ENCODE data around the gene PRKAR1A.

PRKAR1A gene

GRCh38 chr17:68576137-68576536, 63.9 kb downstream of the PRKAR1A start:
- Histone ChIP-seq H2BK12ac (ENCODE audit: low read length in 2 of 2) (no peak overlapping the region), H3K18ac (ENCODE audit: low read depth in 1 of 2, low read length in 2 of 2) (no peak overlapping the region), H3K14ac (ENCODE audit: low read length in 2 of 2) (peak overlapping the region in 1 of 2 experiments; percentile 74), H3K4me2 (ENCODE audit: low read length, poor library complexity, severe bottlenecking) (no peak overlapping the region), H3K23ac (ENCODE audit: low read length in 2 of 2) (no peak overlapping the region), H4K8ac (ENCODE audit: low read length) (no peak overlapping the region), H3K4me1 (ENCODE audit: control insufficient read depth, insufficient read depth, low read depth, low read length) (no peaks in the 10 kb centered on the region), H2AFZ (ENCODE audit: low read depth, low read length) (no peak overlapping the region), H3K79me1 (replicated peaks; ENCODE audit: low read length, poor library complexity, severe bottlenecking) (no peaks in the 10 kb centered on the region), H3K4ac (ENCODE audit: low read depth in 1 of 2, low read length in 2 of 2) (peak overlapping the region in 1 of 2 experiments; percentile 35), H2AK5ac (ENCODE audit: low read length, severe bottlenecking) (no peak overlapping the region), H2BK5ac (ENCODE audit: low read depth, low read length, poor library complexity, severe bottlenecking) (no peak overlapping the region), H3K36me3 (ENCODE audit: control insufficient read depth in 1 of 2, insufficient read depth in 2 of 2, low read depth in 1 of 2, low read length in 2 of 2) (peaks cover 0 to 53% of the 10 kb centered on the region in 2 experiments), H3K4me3 (ENCODE audit: insufficient read depth in 1 of 2, low read depth in 1 of 2, low read length in 2 of 2) (no peak overlapping the region), H3K27me3 (ENCODE audit: control insufficient read depth in 1 of 2, insufficient read depth in 1 of 2, low read length in 2 of 2) (no peaks in the 10 kb centered on the region), H2BK120ac (ENCODE audit: low read depth, low read length) (no peak overlapping the region), H3K9ac (ENCODE audit: low read length) (peak overlapping the region; percentile 61), H2BK15ac (ENCODE audit: low read depth, poor library complexity, severe bottlenecking) (no peak overlapping the region), H3K27ac (ENCODE audit: low read length, poor library complexity, severe bottlenecking) (no peak overlapping the region), H4K91ac (ENCODE audit: low read length) (peak overlapping the region; percentile 7), H3K9me3 (ENCODE audit: control insufficient read depth, low read length) (no peaks in the 10 kb centered on the region)
- 96% methylated on average over 2 of the region's 2 CpGs for WGBS
- DNase-seq = no peak

- Histone ChIP-seq H3K18ac (ENCODE audit: low read depth in 1 of 2, low read length in 2 of 2) (no peak overlapping the region), H4K91ac (ENCODE audit: low read length) (no peak overlapping the region), H2BK5ac (ENCODE audit: low read depth, low read length, poor library complexity, severe bottlenecking) (no peak overlapping the region), H3K4me1 (ENCODE audit: control insufficient read depth, insufficient read depth, low read depth, low read length) (no peaks in the 10 kb centered on the region), H3K4ac (ENCODE audit: low read depth in 1 of 2, low read length in 2 of 2) (no peak overlapping the region), H2AFZ (ENCODE audit: low read depth, low read length) (no peak overlapping the region), H3K4me2 (ENCODE audit: low read length, poor library complexity, severe bottlenecking) (no peak overlapping the region), H3K23ac (ENCODE audit: low read length in 2 of 2) (no peak overlapping the region), H2BK15ac (ENCODE audit: low read depth, poor library complexity, severe bottlenecking) (no peak overlapping the region), H2AK5ac (ENCODE audit: low read length, severe bottlenecking) (no peak overlapping the region), H2BK120ac (ENCODE audit: low read depth, low read length) (no peak overlapping the region), H3K36me3 (ENCODE audit: control insufficient read depth in 1 of 2, insufficient read depth in 2 of 2, low read depth in 1 of 2, low read length in 2 of 2) (peaks cover 0 to 50% of the 10 kb centered on the region in 2 experiments), H3K9me3 (ENCODE audit: control insufficient read depth, low read length) (no peaks in the 10 kb centered on the region), H3K27me3 (ENCODE audit: control insufficient read depth in 1 of 2, insufficient read depth in 1 of 2, low read length in 2 of 2) (no peaks in the 10 kb centered on the region), H2BK12ac (ENCODE audit: low read length in 2 of 2) (no peak overlapping the region), H3K79me1 (replicated peaks; ENCODE audit: low read length, poor library complexity, severe bottlenecking) (no peaks in the 10 kb centered on the region), H3K27ac (ENCODE audit: low read length, poor library complexity, severe bottlenecking) (no peak overlapping the region), H3K4me3 (ENCODE audit: insufficient read depth in 1 of 2, low read depth in 1 of 2, low read length in 2 of 2) (no peak overlapping the region), H4K8ac (ENCODE audit: low read length) (no peak overlapping the region), H3K9ac (ENCODE audit: low read length) (peak overlapping the region; percentile 75), H3K14ac (ENCODE audit: low read length in 2 of 2) (no peak overlapping the region)
- 67% methylated on average over 8 of the region's 8 CpGs for WGBS
- DNase-seq = peak; percentile 19
Measured at GRCh38 chr17:68576811-68577496, 64.7 kb downstream of the PRKAR1A start.

- Histone ChIP-seq H3K9ac (ENCODE audit: low read length) (peak overlapping the region; percentile 75), H3K4me1 (ENCODE audit: control insufficient read depth, insufficient read depth, low read depth, low read length) (no peaks in the 10 kb centered on the region), H4K91ac (ENCODE audit: low read length) (no peak overlapping the region), H3K27me3 (ENCODE audit: control insufficient read depth in 1 of 2, insufficient read depth in 1 of 2, low read length in 2 of 2) (no peaks in the 10 kb centered on the region), H2BK120ac (ENCODE audit: low read depth, low read length) (no peak overlapping the region), H3K79me1 (replicated peaks; ENCODE audit: low read length, poor library complexity, severe bottlenecking) (no peaks in the 10 kb centered on the region), H3K36me3 (ENCODE audit: control insufficient read depth in 1 of 2, insufficient read depth in 2 of 2, low read depth in 1 of 2, low read length in 2 of 2) (peaks cover 0 to 50% of the 10 kb centered on the region in 2 experiments), H2BK12ac (ENCODE audit: low read length in 2 of 2) (no peak overlapping the region), H3K4ac (ENCODE audit: low read depth in 1 of 2, low read length in 2 of 2) (no peak overlapping the region), H3K14ac (ENCODE audit: low read length in 2 of 2) (no peak overlapping the region), H2AFZ (ENCODE audit: low read depth, low read length) (no peak overlapping the region), H3K18ac (ENCODE audit: low read depth in 1 of 2, low read length in 2 of 2) (no peak overlapping the region), H2BK15ac (ENCODE audit: low read depth, poor library complexity, severe bottlenecking) (no peak overlapping the region), H3K9me3 (ENCODE audit: control insufficient read depth, low read length) (no peaks in the 10 kb centered on the region), H3K23ac (ENCODE audit: low read length in 2 of 2) (no peak overlapping the region), H3K4me3 (ENCODE audit: insufficient read depth in 1 of 2, low read depth in 1 of 2, low read length in 2 of 2) (peak overlapping the region in 1 of 2 experiments; percentile 30), H4K8ac (ENCODE audit: low read length) (no peak overlapping the region), H3K4me2 (ENCODE audit: low read length, poor library complexity, severe bottlenecking) (no peak overlapping the region), H2AK5ac (ENCODE audit: low read length, severe bottlenecking) (no peak overlapping the region), H3K27ac (ENCODE audit: low read length, poor library complexity, severe bottlenecking) (no peak overlapping the region), H2BK5ac (ENCODE audit: low read depth, low read length, poor library complexity, severe bottlenecking) (no peak overlapping the region)
- WGBS = 100% methylated on average over 3 of the region's 3 CpGs
- DNase-seq = no peak
Measured at GRCh38 chr17:68577497-68577821, 65.2 kb downstream of the PRKAR1A start.

GRCh38 chr17:68578236-68578635, 66.0 kb downstream of the PRKAR1A start:
- no peak overlapping the region for H3K4me3 ChIP-seq (ENCODE audit: insufficient read depth in 1 of 2, low read depth in 1 of 2, low read length in 2 of 2)

More at GRCh38 chr17:68578236-68578635, 66.0 kb downstream of the PRKAR1A start:
- Histone ChIP-seq H3K14ac (ENCODE audit: low read length in 2 of 2) (no peak overlapping the region), H3K9me3 (ENCODE audit: control insufficient read depth, low read length) (no peaks in the 10 kb centered on the region), H4K91ac (ENCODE audit: low read length) (no peak overlapping the region), H3K23ac (ENCODE audit: low read length in 2 of 2) (no peak overlapping the region), H2AK5ac (ENCODE audit: low read length, severe bottlenecking) (no peak overlapping the region), H3K27me3 (ENCODE audit: control insufficient read depth in 1 of 2, insufficient read depth in 1 of 2, low read length in 2 of 2) (no peaks in the 10 kb centered on the region), H3K4me1 (ENCODE audit: control insufficient read depth, insufficient read depth, low read depth, low read length) (no peaks in the 10 kb centered on the region), H2BK120ac (ENCODE audit: low read depth, low read length) (no peak overlapping the region), H3K9ac (ENCODE audit: low read length) (peak overlapping the region; percentile 75), H2AFZ (ENCODE audit: low read depth, low read length) (no peak overlapping the region), H3K4me2 (ENCODE audit: low read length, poor library complexity, severe bottlenecking) (no peak overlapping the region), H2BK15ac (ENCODE audit: low read depth, poor library complexity, severe bottlenecking) (no peak overlapping the region), H3K4ac (ENCODE audit: low read depth in 1 of 2, low read length in 2 of 2) (no peak overlapping the region), H3K18ac (ENCODE audit: low read depth in 1 of 2, low read length in 2 of 2) (no peak overlapping the region), H3K27ac (ENCODE audit: low read length, poor library complexity, severe bottlenecking) (no peak overlapping the region), H2BK5ac (ENCODE audit: low read depth, low read length, poor library complexity, severe bottlenecking) (no peak overlapping the region), H3K79me1 (replicated peaks; ENCODE audit: low read length, poor library complexity, severe bottlenecking) (no peaks in the 10 kb centered on the region), H4K8ac (ENCODE audit: low read length) (no peak overlapping the region), H2BK12ac (ENCODE audit: low read length in 2 of 2) (no peak overlapping the region), H3K36me3 (ENCODE audit: control insufficient read depth in 1 of 2, insufficient read depth in 2 of 2, low read depth in 1 of 2, low read length in 2 of 2) (peaks cover 0 to 49% of the 10 kb centered on the region in 2 experiments)
- no peak for DNase-seq
- WGBS = 96% methylated on average over 3 of the region's 3 CpGs

Measured in mesenchymal stem cell (in vitro differentiated cells and primary cell).